HG03342 (cell line): ENCODE measurements around the gene ZNF557.
"Not testable (repeated sequence)": the region's sequence is repeated elsewhere in the genome, so short reads cannot be mapped to it uniquely, and the experiment has no call there.

Experiments used
- ATAC-seq: cut with Tn5 transposase; IDR thresholded peaks from one replicate; pipeline ENCODE4 v1.9.1; 2021; ENCODE audit warnings: mild to moderate bottlenecking, moderate library complexity; ENCODE audit not compliant: unreplicated experiment

The ZNF557 gene

DNA sequence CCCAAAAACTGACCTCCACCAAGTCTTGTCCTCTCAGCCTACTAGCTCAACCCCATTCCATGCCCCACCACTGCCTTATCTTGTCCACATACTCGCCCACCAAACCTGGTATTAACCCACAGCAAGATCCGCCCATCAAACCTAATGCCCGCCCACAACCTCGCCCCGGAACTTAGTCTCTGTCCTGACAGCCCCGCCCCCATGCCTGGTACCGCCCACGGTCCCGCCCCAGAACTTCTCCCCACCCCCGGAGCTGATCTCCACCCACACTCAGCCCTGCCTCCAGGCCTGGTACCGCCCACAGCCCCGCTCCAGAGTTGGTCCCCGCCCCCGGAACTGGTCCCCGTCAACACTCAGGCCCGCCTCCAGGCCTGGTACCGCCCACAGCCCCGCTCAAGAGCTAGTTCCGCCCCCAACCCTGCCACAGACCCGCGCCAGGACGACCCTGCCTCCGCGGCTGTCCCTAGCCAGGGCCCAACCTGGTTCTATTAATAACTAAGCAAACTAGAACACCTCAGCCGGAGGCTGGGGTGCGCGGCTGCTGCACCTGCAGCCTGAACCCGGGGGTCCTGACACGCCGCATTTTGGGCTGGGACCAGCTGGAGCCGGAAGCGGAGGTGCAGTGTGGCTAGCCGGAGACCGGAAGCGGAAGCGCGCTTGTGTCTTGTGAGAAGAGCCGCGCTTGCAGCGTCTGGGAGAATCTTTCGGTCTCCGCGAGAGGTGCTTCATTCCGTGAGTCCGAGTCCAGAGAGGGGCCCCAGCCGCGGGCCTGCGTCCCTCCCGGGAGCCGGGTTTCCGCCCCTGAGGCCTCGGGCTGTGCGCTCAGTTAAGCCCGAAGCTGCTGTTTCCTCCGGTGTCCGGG is at the start of gene ZNF557:
TSS of gene ZNF557 (plus strand) at position 662 of the 862 bp plus-strand sequence. CDS start 5,372 bp downstream, outside the sequence.
- ATAC-seq = peak; percentile 91

GRCh38 chr19:7021331-7021730 is 48.2 kb upstream of the ZNF557 start, which contains the start of gene MBD3L2B:
Gene MBD3L2B (minus strand): TSS chr19:7021431. CDS start chr19:7021397, 34 bp downstream.
- not testable (repeated sequence) for ATAC-seq

DNA sequence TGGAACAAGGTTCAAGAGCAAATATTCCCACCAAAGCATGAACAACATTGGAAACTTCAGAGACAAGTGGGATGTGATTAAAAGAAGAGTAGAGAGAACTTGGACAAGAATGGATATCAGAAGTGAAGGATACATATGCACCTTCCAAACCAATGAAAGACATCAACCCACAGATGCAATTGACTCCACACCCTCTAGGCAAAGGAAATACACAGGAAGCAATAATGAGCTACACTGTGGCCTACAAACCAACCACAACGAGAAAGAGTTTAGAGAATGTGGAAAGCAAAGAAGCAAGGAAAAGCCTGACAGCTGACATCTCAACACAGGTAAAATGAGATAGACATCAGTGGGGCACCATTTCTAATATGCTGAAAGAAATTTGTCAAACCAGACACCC is 40.7 kb upstream of the ZNF557 start:
- not testable (repeated sequence) for ATAC-seq

DNA sequence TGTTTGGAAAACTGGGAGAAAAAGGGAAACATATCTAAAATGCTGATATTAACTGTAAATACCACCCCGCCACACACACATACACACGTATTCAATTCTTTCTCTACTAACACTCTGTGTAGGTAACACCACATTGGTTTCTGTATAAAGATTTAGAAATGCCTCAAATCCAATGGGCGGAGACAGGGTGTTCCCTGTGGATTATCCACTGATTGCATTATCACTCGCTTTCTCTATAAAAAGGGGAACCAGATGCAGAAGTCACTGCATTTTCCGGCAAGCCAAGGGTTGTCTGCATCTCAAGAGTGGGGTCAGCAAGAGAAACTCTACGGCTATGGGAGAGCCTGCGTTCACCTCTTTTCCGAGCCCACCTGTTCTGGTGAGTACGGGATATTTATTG is 39.2 kb upstream of the ZNF557 start, which contains the start of gene MBD3L5:
TSS of gene MBD3L5 (plus strand) at position 301 of the 400 bp plus-strand sequence. CDS start at position 335, 34 bp downstream.
- not testable (repeated sequence) for ATAC-seq

DNA sequence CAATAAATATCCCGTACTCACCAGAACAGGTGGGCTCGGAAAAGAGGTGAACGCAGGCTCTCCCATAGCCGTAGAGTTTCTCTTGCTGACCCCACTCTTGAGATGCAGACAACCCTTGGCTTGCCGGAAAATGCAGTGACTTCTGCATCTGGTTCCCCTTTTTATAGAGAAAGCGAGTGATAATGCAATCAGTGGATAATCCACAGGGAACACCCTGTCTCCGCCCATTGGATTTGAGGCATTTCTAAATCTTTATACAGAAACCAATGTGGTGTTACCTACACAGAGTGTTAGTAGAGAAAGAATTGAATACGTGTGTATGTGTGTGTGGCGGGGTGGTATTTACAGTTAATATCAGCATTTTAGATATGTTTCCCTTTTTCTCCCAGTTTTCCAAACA is 29.4 kb upstream of the ZNF557 start, which contains the start of gene MBD3L4:
TSS of gene MBD3L4 (minus strand) at position 101 of the 400 bp plus-strand sequence. CDS start at position 66, 35 bp downstream.
- not testable (repeated sequence) for ATAC-seq

DNA sequence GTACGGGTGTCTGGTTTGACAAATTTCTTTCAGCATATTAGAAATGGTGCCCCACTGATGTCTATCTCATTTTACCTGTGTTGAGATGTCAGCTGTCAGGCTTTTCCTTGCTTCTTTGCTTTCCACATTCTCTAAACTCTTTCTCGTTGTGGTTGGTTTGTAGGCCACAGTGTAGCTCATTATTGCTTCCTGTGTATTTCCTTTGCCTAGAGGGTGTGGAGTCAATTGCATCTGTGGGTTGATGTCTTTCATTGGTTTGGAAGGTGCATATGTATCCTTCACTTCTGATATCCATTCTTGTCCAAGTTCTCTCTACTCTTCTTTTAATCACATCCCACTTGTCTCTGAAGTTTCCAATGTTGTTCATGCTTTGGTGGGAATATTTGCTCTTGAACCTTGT is 27.9 kb upstream of the ZNF557 start:
- ATAC-seq = not testable (repeated sequence)

DNA sequence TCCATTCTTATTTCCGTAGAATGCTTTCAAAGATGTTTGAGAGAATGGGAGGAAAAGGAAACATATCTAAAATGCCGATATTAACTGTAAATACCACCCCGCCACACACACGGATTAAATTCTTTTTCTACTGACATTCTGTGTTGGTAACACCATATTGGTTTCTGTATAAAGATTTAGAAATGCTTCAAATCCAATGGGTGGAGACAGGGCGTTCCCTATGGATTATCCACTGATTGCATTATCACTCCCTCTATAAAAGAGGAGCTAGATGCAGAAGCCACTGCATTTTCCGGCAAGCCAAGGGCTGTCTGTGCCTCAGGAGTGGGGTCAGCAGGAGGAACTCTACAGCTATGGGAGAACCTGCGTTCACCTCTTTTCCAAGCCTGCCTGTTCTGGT is 20.5 kb upstream of the ZNF557 start, which contains the start of gene MBD3L2:
TSS of gene MBD3L2 (plus strand) at position 301 of the 400 bp plus-strand sequence. CDS start at position 354, 53 bp downstream.
- not testable (repeated sequence) for ATAC-seq

DNA sequence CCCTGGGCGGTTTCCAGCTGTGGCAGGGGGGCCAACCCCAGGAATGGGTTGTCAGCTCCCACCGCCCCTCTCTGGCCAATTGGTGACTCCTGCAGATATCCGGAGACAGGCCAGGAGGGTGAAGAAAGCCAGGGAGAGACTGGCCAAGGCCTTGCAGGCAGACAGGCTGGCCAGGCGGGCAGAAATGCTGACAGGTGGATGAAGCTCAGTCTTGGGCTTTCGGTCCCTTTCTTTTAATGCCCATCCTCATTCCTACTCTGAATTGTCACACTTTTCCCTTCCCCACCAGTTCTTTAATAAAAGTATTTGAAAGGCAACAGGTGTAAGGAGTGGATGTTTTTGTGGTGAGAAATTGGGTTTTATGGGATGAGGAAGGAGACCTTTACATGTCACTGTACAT is 18.1 kb upstream of the ZNF557 start:
- ATAC-seq = not testable (repeated sequence)

DNA sequence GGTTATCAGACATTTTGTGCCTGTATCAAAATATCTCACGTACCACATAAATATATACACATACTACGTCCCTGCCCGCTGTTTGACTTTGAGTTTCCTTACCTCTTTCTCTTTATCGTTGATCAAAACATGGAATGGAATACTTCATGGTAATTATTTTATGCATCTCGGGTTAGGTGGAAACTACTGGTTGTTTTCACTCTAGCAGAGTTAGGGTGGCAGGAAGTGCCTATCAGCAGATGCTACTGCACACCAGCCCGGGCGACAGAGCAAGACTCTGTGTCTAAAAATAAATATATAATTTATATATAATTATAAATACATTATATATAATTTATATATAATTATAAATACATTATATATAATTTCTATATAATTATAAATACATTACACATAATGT is 16.6 kb upstream of the ZNF557 start:
- not testable (repeated sequence) for ATAC-seq

DNA sequence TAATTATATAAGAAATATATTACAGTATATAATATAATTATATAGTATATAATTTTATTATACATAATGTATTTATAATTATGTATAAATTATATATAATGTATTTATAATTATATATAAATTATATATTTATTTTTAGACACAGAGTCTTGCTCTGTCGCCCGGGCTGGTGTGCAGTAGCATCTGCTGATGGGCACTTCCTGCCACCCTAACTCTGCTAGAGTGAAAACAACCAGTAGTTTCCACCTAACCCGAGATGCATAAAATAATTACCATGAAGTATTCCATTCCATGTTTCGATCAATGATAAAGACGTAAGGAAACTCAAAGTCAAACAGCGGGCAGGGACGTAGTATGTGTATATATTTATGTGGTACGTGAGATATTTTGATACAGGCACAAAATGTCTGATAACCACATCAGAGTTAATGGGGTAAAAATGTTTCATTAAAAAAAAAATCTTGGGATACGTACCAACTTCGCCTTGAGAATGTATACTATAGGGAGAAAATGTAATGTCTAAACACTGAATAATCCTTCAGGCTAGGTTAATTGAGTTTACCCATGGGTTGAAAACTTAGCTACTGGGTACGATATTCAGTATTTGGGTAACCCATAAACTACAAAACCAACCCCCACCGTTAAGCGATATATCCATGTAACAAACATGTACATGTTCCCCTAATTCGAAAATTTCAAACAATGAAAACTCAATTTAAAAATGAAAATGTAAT is 14.7 kb upstream of the ZNF557 start:
- ATAC-seq = not testable (repeated sequence)

GRCh38 chr19:7055679-7056078 is 13.8 kb upstream of the ZNF557 start:
- not testable (repeated sequence) for ATAC-seq

GRCh38 chr19:7056371-7056770 is 13.1 kb upstream of the ZNF557 start:
- ATAC-seq = not testable (repeated sequence)

DNA sequence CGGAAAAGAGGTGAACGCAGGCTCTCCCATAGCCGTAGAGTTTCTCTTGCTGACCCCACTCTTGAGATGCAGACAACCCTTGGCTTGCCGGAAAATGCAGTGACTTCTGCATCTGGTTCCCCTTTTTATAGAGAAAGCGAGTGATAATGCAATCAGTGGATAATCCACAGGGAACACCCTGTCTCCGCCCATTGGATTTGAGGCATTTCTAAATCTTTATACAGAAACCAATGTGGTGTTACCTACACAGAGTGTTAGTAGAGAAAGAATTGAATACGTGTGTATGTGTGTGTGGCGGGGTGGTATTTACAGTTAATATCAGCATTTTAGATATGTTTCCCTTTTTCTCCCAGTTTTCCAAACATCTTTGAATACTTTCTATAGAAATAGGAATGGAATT is 10.9 kb upstream of the ZNF557 start, which contains the start of gene MBD3L3:
TSS of gene MBD3L3 (minus strand) at position 101 of the 400 bp plus-strand sequence. CDS start at position 30, 71 bp downstream.
- ATAC-seq = not testable (repeated sequence)

DNA sequence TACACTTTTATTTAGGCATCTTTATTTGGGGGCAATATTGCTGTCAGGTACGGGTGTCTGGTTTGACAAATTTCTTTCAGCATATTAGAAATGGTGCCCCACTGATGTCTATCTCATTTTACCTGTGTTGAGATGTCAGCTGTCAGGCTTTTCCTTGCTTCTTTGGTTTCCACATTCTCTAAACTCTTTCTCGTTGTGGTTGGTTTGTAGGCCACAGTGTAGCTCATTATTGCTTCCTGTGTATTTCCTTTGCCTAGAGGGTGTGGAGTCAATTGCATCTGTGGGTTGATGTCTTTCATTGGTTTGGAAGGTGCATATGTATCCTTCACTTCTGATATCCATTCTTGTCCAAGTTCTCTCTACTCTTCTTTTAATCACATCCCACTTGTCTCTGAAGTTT is 9.5 kb upstream of the ZNF557 start:
- ATAC-seq = not testable (repeated sequence)

GRCh38 chr19:7063339-7063738 is 6.2 kb upstream of the ZNF557 start:
- no peak for ATAC-seq

- no peak for ATAC-seq
These were observed 5.6 kb upstream of the ZNF557 start for GRCh38 chr19:7063764-7064418.

DNA sequence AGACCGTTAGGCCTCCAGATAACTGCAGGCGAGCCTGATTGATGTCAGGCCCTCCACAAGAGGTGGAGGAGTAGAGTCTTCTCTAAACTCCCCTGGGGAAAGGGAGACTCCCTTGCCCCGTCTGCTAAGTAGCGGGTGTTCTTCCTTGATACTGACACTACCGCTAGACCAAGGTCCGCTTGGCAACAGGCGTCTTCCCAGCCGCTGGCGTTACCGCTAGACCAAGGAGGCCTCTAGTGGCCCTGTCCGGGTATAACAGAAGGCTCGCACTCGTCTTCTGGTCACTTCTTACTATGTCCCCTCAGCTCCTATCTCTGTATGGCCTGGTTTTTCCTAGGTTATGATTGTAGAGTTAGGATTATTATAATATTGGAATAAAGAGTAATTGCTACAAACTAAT is 2.4 kb upstream of the ZNF557 start:
- ATAC-seq = not testable (repeated sequence)

- no peak for ATAC-seq
These were observed 1.8 kb upstream of the ZNF557 start for GRCh38 chr19:7067716-7068115.

DNA sequence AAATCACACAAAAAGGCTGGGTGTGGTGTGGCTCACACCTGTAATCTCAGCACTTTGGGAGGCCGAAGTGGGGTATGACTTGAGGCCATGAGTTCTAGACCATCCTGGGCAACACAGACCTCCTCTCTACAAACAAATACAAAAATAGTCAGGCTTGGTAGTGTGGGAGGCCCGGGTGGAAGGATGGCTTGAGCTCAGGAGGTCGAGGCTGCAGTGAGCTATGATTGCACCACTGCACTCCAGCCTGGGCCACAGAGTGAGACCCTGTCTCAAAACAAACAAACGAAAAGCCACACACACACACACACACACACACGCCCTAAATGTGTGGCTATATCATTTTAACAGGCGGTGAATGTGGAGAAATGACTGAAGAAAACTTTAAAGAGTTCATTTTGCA is 904 bp upstream of the ZNF557 start:
- ATAC-seq = no peak

DNA sequence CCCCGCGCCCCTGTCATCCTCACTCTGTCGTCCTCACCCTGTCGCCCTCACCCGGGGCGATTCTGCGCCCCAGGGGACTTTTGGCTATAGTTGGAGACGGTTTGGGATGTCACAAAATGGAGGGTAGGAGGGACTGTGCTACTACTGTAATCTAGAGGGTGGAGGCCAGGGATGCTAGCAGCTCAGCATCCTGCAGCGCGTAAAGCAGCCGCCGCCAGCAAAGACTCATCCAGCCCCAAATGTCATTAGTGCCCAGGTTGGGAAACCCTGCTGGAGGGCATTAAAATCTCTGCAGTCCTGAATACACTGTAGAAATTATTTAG is 362 bp downstream of the ZNF557 start:
- no peak for ATAC-seq

GRCh38 chr19:7072541-7072940 is 3.0 kb downstream of the ZNF557 start:
- no peak for ATAC-seq
